ENCODE data around the gene SLC9C2. TPM values are rescaled to one million over a fixed set of nuclear protein-coding genes. Genes with fewer than 3 reads are reported as not detected.

SLC9C2 gene
- total and polyA plus RNA-seq, 9 donors: 0.07 to 5.3 (median 0.65) TPM

GRCh38 chr1:173477286-173478093 lies 125.4 kb downstream of the SLC9C2 start, which contains the start of gene PRDX6:
TSS of gene PRDX6 (plus strand) at chr1:173477335. CDS start at chr1:173477398, 63 bp downstream.
- Histone ChIP-seq H3K4me3 (peak within 1 kb of the TSS; percentile 94), H3K27me3 (no peaks in the 10 kb centered on the region), H3K36me3 (no peaks in the 10 kb centered on the region), H3K4me1 (ENCODE audit: insufficient read depth) (peaks cover 9% of the 10 kb centered on the region), H3K27ac (peak within 1 kb of the TSS; percentile 87 to 90), H3K9me3 (no peaks in the 10 kb centered on the region)
- 0 to 1% (median 1%) methylated on average over 50 to 69 of the region's 69 CpGs for WGBS, 3 donors
- intact Hi-C loops (cut with DNase I): loop anchor here in 2 of 4 donors (5.0 kb wide), 3 partner anchors 45 to 390 kb away; partner anchors contain the start of genes CENPL (in 1 of the 2), DARS2 (in 1 of the 2), GAS5 (in 1 of the 2) and ZBTB37 (in 1 of the 2)
- TF ChIP-seq CTCF (IDR thresholded peaks at IDR 0.05) (peak in 1 of 3 donors; percentile 13), POLR2A (IDR thresholded peaks at IDR 0.05) (peak; percentile 77), EP300 (IDR thresholded peaks at IDR 0.05) (no peak)
- peak in 4 of 5 donors; percentile 87 to 92 (median 90) for DNase-seq

GRCh38 chr1:173476665-173477285 lies 126.1 kb downstream of the SLC9C2 start:
- H3K4me1 ChIP-seq (ENCODE audit: insufficient read depth): peaks cover 9% of the 10 kb centered on the region
- intact Hi-C loops (cut with DNase I): loop anchor here in 2 of 4 donors (5.0 kb wide), 3 partner anchors 44 to 391 kb away; partner anchors contain the start of genes CENPL (in 1 of the 2), DARS2 (in 1 of the 2), GAS5 (in 1 of the 2) and ZBTB37 (in 1 of the 2)
- no peaks in the 10 kb centered on the region for H3K27me3 ChIP-seq
- TF ChIP-seq POLR2A (IDR thresholded peaks at IDR 0.05) (peak; percentile 15), EP300 (IDR thresholded peaks at IDR 0.05) (no peak), CTCF (IDR thresholded peaks at IDR 0.05) (peak in 1 of 3 donors; percentile 12)
- H3K9me3 ChIP-seq: no peaks in the 10 kb centered on the region
- no peaks in the 10 kb centered on the region for H3K36me3 ChIP-seq
- DNase-seq: peak; percentile 84 to 90 (median 89)
- 0 to 1% (median 1%) methylated on average over 29 to 50 of the region's 62 CpGs for WGBS, 3 donors
- peak overlapping the region; percentile 65 to 88 for H3K27ac ChIP-seq
- peak overlapping the region; percentile 94 for H3K4me3 ChIP-seq

GRCh38 chr1:173476197-173476664 lies 126.6 kb downstream of the SLC9C2 start:
- intact Hi-C loops (cut with DNase I): loop anchor here in 2 of 4 donors (5.0 kb wide), 3 partner anchors 44 to 391 kb away; partner anchors contain the start of genes CENPL (in 1 of the 2), DARS2 (in 1 of the 2), GAS5 (in 1 of the 2) and ZBTB37 (in 1 of the 2)
- Histone ChIP-seq H3K4me1 (ENCODE audit: insufficient read depth) (peaks cover 9% of the 10 kb centered on the region), H3K36me3 (no peaks in the 10 kb centered on the region), H3K9me3 (no peaks in the 10 kb centered on the region), H3K4me3 (peak overlapping the region; percentile 47), H3K27ac (peak overlapping the region; percentile 65 to 88), H3K27me3 (no peaks in the 10 kb centered on the region)
- TF ChIP-seq CTCF (IDR thresholded peaks at IDR 0.05) (no peak), POLR2A (IDR thresholded peaks at IDR 0.05) (no peak), EP300 (IDR thresholded peaks at IDR 0.05) (no peak)
- DNase-seq: no peak
- 30 to 39% (median 34%) methylated on average over 5 of the region's 5 CpGs for WGBS, 3 donors
